Muscle of arm (tissue), 12 donors: Measurements from ENCODE around the gene ADGRD1. TPM values are rescaled to one million over a fixed set of nuclear protein-coding genes. Genes with fewer than 3 reads are reported as not detected.
A peak's percentile ranks its signal among the peaks of the same experiment; 100 is the strongest.

ENCODE experiments used
- DNase-seq: peaks from one replicate; pipeline ENCODE4 v3.0.0-alpha.2; 2013
- polyA plus RNA-seq, 12 donors: library from polyadenylated mRNA; unstranded; fragments of 120-200 nt; gene quantifications; one replicate each; pipeline ENCODE4 v1.2.1, GENCODE V29; 2013; ENCODE audit not compliant: insufficient read length in 12 of 12

The ADGRD1 gene
- polyA plus RNA-seq, 12 donors = 5.5 to 37.3 (median 11.8) TPM; not detected in 1

DNA sequence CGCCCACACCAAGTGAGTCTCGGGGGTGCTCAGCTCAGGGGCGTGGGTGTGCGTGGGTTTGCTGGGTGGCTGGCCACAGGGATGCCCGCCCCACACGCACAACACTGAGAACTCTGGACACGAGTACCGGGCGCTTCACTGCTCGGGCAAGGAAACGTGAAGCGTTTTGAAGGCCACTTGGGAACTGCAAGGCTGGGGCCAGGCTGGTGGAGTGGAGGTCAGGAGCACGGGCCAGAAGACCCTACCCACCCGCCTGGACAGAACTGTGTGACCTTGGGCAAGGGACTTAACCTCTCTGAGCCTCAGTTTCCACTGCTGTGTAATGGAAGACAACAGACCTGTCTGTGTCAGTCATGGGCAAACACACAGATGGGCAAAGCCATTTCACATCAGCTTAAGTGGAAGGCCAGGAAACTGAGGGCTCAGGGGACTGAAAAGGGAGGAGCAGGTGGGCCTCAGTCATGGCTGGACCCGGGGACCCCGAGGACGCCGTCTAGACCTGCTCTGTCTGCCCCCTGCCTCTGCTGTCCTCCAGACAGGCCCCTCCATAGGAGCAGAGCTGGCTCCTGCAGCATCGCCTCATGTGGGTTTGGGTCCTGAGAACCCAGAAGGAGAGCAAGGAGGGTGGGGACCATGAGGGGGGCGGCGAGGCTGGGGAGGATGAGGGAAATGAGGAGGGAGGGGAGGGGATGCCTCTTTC lies 52.5 kb downstream of the ADGRD1 start:
- no peak for DNase-seq

DNA sequence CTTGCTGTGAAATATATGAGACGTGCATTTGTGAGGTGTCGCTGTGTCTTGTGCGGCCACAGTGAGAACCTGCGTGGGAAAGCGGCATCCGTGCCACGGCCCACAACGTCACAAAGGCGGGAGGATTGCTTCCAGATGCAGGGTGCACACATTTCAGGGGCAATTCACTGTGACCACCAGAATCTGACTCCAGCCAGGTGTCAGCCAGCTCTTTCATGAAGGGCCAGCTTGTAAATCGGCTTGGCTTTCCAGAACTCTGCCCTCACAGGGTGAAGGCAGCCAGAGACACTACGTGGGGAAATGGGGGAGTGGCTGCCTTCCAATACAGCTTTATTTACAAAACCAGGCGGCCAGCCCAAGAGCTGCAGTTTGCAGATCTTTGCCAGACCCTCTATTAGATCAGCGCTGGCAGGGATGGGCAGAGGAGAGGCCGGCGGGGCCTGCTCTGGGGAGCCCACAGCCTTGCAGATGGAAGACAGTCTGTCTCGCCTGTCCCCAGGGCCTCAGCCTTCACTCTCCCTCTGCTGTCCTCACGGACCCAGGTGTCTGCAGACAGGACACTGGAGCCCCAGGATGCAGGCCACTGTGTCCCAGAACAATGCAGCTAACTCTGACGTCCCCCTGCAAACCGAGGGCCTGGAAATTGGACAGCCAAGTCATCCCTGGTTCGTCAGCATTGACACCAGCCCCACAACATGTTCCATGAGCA lies 53.5 kb downstream of the ADGRD1 start:
- DNase-seq = peak; percentile 66

DNA sequence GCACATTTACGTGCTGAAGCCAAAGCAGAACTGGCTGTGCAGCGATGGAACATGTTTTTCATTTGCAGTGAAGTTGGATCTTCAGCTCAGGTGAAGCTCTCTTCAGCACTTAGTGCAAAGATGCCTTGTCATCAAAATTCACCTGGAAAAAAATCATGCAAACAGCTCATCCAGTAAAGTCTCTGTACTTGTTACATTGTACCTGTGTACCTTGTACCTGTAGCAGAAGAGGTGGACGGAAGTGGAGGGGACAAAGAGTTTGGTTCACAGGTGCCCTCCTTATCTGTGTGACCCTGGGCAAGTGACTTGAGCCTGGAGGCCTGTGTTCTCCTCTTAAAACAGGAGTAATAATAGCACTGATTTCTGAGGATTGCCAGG lies 54.0 kb downstream of the ADGRD1 start:
- DNase-seq = no peak

DNA sequence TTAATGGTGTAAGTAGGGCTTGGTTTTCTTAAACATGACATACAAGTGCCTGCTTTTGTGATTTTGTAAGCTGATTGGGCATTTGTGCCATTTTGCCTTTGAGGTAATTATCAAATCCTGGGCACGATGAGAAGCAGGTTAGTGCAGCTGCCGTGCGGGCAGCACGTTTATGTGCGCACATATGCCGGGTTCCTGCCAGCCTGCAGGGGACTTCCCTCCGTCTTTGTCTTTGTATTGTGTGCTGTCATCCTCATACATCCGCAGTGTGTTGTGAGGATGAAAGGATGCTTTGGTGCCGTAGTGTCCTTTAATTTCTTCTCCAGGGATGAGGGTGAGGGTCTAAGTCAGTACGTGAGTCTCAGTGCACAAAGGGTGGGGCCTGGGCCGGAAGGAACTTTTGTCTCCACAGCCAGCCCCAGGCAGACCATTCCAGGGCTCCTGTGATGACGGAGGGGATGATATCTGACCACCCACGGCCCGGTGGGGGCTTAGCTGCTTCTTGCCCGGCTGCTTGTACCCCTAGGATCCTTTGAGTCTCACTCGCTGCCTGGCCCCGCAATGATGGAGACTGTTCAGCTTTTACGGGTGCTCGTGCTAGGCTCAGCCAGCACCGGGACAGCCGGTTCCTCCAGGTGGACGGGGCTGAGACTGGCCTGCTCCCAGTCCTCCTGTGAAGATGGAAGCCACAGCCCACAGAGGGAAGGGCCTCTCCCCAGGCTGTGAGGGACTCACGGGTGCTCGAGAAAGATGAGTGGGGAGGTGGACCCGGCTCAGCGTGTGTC lies 54.6 kb downstream of the ADGRD1 start:
- no peak for DNase-seq

DNA sequence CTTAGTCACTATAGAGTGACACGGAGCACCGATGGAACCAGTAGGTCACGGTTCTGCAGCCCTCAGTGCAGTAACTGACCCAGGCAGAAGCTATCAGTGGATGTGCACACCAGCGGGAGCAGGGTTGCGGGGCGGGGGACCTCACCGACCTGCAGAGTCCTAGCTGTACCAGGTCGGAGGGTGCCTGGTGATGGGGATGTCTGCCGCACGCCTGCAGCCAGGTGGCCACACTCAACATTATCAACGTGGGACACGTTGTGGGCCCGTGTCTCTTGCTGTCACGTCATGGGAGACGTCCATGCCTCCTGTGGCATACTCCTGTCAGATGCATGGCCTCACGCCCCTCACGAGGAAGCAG lies 55.2 kb downstream of the ADGRD1 start:
- no peak for DNase-seq

DNA sequence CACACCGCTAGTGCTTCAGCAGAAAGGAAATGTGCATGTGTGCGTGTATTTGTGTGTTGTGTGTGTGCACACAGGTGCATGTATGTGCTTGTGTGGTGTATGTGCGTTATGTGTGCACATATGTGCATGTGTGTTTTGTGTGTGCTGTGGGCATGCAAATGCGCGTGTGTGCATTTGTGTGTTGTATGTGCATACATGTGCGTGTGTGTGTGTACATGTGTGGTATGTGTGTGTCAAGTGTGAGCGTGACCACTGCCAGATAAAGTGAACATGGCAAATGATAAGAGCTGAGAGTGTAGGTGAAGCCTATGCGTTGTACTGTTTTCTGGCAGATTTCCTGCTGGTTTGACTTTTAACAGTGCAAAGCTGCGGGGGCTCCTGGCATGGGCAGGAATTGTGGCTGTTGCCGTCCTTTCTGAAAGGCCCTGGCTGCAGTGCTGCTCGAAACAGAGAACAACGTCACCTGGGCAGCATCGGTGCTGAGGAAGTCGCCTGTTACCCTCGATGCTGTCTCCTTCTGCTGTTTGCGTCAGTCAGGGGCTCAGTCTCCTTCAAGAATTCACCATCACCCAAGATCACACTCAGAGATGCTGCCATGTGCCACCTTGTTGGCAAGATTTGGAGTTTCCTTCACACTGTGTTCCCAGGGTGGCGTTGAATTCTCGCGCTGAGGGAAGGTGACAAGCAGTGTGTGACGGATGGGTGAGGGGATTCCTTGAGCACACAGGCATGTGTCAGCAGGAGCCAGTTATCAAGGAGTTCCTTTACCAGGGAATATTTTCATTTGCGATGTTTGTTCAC lies 56.1 kb downstream of the ADGRD1 start:
- no peak for DNase-seq

DNA sequence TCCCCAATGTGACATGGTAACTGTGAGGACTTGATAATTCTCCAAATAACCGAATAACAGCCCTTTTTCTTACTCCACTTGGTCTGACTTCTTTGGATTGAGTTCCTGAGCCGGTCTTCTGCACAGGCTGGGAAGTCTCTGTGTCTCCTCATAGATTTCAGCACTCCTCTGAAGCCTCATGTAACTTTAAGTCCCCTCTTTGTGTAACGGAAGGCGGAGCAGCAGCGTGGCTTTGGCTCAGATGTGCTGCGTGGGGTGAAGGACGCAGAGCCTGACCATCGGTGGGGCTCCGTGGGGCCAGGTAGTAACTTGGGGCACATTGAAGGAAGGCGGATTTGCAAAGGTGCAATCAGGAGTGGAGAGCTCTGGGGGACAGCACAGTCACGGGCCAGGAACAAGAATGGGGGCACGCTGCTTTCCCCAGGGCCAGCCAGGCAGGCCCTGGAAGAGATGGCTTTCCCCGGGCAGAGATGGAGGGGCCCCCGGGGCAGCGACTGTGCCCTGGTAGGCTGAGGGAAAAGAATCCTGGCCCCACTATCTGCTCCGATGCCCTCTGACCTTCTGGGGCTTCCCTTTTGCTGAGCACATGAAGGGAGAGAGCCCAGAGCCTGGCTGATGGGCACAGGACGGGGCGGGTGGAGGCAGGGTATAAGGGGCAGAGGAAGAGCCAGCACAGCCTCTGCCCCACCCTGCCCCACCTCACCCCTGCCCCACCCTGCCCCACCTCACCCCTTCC lies 56.9 kb downstream of the ADGRD1 start:
- DNase-seq = no peak

DNA sequence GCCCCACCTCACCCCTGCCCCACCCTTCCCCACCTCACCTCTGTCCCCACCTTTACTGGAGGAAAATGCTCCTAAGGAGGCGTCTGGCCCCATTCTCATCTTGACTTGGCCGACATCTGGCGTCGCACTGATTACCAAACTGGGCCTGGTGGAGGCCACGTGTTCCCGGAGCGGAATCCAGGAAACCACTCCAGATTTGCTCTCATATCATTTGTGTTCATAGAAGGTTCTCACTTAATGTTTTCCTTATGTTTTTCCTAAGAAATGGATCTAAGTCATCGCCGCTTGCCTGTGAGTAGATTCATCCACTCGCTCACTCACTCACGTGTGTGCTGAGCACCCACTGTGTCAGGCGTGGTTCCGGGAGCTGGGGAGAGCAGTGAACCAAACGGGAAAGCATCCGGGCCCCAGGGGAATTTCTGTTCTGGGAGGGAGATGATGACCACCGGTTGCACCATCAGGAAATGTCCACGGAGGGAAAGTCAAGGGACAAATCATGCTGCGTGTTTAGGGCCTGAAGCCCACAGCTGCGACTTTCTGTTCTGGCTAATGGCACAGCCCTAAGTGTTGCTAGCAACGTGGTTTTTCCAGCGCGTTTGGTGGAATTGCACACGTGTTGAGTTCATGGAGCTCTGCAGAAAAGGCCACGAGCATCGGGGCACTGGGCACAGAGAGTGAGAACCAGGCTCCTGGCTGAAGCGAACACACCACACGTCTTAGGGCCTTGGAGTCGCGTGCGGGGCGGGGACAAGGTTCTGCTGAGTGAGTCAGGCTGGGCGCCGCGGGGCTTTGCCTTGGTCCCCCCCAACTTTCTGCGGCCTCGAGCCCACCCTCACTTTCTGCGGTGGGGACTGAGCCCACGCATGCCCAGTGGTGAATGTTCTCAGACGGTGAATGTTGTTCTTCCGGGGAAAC lies 57.7 kb downstream of the ADGRD1 start:
- peak; percentile 70 for DNase-seq

DNA sequence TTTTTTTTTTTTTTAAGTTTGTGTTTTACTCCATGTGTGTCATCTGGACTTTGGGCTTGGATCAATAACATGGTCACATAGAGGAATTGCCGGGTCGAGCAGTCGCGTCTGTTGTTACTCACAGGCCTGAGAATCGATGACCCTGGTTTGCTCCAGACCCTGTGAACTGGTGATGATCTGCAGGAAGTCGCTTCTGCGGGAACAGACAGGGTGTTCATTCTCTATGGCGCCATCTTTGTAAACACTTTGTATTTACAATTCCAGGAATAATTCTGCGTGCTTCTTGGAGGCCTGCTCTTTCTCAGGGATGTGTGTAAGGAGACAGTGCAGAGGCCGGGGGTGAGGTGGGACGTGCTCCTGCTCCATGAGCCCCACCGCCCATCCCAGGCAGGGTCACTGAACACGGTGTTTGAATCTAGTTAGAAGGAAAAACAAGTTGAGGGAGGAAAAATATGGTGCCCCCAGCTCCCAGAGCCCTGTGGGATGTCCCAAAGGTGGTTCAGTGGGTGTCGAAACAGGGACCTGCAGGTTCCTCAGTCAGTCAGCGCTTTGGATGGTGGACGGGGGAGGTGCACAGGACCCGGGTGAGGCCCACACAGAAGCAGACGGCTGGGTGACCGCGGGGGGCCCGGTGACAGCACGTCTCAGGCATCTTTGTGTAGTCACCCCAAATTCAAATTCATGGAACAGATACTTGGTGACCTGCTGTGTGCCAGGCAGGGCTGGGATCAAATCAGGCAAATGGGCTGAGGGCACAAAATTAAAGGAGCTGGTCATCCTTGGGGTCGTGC lies 58.8 kb downstream of the ADGRD1 start:
- no peak for DNase-seq

DNA sequence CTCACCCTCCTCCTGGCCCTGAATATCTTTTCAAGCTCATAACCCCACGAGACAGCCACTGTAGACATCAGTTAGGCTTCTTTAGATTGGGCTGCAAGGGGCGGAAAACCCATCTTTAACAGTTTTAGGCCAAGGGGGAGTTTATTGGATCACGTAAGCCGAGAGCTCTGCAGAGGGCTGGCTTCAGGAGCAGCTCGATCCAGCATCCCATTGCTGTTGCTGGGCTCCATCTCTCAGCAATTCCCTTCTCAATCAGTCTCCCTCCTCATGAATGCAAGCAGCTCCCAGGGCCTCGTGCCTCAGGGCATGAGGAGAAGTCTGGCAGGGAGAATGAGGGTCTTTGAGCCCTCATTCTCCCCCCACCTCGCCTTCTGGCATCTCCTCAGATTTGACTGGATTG lies 59.4 kb downstream of the ADGRD1 start:
- no peak for DNase-seq

DNA sequence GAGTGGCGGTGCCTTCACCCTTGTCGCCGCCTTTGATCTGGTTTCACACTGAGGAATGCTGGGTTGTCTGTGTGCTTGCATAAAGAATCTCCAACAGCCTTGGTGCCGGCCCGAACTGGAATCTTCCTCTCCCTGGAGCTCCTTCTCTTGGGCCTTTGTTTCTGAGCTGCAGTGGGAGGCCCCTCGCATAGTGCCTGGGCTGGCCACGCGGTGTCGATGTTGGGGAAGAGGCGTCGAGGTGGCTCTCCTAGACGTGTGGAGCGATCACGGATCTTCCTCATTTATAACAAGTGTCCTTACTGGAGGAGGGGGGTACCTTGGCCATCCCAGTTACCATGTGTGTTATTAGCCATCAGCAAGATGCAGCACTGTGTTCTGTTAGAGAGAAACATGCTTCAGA lies 60.6 kb downstream of the ADGRD1 start:
- no peak for DNase-seq

DNA sequence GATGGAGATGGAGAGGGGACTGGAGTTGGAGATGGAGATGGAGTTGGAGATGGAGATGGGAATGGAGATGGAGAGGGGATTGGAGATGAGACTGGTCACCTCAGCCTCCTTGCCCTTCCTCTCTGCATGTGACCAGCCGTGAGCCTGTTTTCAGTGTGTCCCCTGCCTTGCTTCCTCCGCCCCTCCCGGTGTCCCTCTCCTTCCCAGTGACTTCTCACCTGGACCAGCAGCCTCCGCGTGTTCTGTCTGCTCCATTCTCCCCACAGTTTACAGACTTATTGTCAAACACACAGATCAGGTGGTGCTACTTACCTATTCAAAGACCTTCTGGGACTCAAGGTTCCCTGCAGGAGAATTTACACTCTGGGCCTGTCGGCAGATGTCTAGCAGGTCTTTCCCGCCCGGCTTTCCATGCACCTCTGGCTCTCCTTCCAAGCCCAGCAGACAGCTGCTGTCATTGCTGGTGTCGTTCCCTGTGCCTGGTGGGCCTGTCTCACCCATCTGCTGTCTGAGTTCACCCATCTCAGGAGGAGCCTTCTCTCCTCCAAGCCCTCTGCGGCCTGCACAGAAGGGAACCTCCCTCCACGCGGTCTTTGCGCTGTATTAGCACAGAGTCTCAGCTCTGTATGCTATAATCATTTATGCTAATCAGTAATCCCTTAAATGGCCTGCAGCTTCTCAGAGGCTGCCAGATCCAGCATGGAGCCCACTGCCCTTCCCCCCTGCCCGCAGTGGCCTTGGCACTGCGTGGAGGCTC lies 62.1 kb downstream of the ADGRD1 start:
- no peak for DNase-seq

DNA sequence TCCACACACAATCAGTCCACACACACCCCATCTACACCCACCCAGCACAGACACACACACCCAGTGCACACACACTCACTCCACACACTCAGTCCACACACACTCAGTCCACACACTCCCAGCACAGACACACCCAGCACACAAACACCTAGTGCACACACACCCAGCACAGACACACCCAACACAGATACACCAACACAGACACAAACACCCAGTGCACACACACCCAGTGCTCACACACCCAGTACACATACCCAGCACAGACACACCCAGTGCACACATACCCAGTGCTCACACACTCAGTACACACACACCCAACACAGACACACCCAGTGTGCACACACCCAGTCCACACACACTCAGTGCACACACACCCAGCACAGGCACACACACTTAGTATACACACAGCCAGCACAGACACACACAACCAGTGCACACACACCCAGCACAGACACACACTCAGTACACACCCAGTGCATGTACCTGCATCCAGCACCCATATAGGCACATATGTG lies 63.8 kb downstream of the ADGRD1 start:
- DNase-seq = no peak

DNA sequence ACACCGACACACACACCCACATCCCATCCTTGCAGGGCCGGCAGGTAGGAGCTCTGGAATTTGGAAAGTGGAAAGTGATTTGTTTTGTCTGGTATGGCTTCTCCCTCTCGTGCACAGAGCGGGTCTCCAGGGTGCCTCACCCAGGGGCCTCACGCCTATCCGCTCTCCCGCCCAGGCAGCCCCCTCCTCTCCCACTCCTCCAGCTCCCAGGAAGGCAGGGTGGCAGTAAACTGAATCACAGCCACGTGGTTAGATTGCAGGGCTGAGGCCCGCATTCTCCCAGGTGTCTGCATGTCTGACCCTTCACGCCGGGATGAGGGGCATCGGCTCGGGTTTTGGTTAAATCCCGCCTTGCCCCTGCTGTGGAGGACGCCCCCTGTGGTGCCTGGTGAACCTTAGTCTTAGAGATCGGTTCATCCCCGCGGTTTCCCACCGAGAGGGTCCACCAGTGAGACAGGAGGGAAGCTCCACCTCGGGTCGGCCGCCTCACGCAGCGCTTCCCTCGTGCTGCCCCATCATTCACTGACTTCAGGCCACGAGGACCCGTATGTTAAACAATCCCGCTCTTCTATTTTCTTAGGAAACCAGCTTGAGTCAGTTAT lies 64.4 kb downstream of the ADGRD1 start:
- no peak for DNase-seq

DNA sequence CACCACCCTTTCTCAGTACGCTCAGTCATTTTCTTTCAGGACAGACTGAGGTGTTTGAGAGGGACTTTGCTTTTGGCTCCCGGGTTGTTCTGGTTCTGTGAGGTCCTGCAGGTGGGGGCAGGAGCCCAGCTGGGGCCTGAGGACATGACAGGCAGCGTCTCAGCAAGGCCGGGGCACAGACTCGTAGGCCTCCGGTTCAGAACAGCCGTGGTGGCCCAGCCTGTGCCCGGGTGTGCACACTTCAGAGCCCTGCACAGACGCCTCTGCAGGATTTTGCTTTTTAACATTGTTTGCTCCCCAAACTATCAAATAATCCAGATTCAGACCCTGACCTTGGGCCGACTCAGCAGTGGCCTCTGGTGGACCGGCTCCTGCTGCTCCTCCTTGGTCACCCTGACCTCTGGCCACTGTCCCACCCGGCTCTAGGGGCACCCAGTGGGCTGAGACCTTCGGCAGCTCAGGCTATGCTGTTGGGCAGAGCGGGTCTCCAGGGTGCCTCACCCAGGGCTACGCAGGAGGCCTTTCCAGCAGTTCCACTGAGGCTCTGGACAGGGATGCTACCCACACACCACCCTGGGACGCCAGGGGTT lies 65.2 kb downstream of the ADGRD1 start:
- DNase-seq = no peak

DNA sequence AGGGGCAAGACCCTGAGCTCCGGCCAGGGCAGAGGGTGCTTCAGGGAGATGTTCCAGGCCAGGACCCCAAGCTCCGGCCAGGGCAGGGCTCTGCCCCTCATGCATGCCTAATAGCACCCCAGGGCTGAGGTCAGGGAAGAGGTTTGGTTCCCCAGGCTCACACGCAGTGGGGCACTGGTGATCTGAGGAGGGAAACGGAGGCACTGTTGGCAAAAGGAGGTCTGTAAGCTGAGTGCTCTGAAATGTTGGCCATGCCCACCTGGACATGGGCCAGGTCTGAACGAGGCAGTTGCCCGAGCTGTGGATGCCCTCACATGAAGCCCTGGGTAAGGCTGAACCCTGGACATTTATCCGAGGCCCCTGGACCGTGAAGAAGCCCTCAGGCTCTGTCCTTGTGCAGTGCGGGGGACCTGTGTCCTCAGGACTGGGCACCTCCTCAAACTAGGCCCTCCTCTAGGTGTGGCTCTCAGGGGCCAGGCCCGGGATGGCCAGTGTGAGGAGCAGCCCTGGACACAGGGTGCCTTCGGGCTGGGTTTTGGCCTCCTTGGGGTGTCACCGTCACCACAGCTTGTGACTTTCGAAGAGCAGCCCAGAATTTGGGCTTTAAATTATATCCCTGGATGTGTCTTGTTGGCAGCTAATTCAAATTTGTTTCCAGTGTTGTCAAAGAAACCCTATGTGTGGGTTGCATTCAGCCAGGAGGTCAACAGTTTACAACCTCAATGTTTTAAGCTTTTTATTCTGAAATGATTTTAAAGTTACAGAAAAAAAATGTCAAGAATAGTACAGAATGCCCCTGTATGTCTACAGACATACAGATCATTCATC lies 66.8 kb downstream of the ADGRD1 start:
- no peak for DNase-seq

DNA sequence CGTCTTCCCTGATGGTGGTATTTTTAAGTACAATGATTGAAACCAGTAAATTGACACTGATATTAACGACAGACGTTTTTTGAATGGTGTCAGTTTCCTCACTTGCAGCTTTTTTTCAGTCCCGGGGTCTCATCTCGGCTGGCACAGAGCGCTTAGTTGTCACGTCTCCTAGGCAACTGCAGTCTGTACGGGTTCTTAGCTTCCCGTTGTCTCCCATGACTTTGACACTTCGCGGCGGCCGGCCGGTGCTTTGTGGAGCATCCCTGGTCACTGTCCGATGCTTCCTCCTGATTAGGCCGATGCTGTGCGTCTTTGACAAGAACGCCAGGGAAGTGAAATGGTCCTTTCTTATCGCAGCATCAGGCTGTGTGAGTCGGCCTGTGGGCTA lies 67.4 kb downstream of the ADGRD1 start:
- DNase-seq = no peak
